ENCODE results near the gene CDC42EP5.
A peak's percentile ranks its signal among the peaks of the same experiment; 100 is the strongest.
"Not testable (repeated sequence)": the region's sequence is repeated elsewhere in the genome, so short reads cannot be mapped to it uniquely, and the experiment has no call there.

The CDC42EP5 gene

GRCh38 chr19:54489341-54489740, 16.2 kb upstream of the CDC42EP5 start:
- DNase-seq = no peak

DNA sequence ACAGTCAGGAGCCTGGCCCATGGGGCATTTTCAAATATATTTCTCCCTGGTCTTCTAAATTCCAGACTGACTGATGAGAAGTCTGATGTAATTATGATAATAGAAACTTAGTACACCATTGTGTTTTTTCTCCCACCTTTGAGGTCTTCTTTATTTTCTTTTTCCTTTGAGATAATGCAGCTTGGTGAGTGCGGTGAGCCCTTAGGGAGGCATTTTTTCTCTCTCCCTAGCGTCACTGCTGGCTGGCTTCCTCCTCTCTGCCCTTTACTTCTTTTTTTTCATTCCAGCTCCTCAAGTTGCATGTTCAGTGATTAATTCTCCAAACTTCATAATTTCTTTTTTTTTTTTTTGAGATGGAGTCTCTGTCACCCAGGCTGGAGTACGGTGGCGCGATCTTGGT, 12.8 kb upstream of the CDC42EP5 start:
- DNase-seq = no peak

- no peak for DNase-seq
These were observed 11.4 kb upstream of the CDC42EP5 start for GRCh38 chr19:54484451-54484850.

GRCh38 chr19:54482889-54483288, 9.8 kb upstream of the CDC42EP5 start:
- no peak for DNase-seq

GRCh38 chr19:54481326-54481930, 8.3 kb upstream of the CDC42EP5 start:
- DNase-seq = no peak

DNA sequence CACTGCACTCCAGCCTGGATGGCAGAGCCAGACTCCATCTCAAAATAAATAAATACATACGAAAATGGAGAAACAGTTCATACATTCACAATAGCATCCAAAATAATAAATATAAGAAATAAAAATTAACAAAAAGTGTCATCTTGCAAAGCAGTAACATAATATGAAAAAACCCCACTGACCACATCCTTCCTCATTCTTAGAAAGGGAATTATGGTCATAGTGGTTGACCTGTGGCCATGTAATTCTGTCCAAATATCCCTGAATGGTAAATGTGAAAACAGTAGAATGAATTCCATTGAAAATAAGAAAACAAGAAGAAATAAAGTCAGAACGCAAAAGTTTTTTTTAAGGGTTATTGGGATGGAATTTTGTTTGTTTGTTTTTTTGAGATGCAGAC, 7.0 kb upstream of the CDC42EP5 start:
- DNase-seq = no peak

DNA sequence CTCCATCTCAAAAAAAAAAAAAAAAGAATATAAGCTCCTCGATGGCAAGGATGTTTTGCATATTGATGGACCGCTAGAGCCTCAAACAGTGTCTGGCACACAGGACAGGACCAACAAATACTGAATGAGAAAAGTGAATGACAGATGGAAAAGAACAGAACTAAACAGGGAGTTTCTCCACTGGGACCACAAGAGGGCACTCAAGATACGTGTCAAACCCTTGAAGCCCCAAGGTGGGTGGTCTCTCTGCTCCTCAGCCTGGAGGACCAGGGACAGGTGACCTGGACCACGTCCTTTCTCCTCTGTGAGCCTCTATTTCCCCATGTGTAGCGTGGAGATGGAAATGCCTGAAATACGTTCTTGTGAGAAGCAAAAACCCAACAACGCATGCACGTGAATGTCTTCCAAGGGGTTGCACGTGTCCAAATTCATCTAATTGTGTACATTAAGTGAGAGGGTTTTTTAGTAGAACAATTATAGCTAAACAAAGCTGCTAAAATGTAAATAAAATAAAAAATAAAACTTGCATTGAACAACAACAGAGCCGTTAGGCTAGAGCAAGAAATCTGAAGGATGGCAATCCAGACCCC, 5.7 kb upstream of the CDC42EP5 start:
- no peak for DNase-seq

DNA sequence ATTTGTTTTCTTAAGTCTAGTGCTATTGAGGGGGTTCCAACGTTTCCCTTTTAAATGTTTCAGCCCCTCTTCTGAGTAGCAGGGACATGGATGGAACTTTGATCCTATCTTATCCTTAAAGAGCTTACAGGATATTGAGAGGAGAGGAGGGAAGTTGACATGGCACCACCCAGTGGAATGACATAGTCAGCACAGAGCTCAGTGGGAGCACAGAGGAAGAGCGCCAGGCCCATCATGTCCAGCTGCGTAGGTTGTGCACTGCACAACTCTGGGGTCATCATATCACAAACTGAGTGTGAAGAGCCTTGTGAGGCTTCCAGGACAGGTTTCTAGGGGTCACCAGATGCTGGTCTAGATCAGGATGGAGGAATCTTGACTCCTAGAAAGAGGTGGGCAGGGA, 4.6 kb upstream of the CDC42EP5 start:
- DNase-seq = no peak

DNA sequence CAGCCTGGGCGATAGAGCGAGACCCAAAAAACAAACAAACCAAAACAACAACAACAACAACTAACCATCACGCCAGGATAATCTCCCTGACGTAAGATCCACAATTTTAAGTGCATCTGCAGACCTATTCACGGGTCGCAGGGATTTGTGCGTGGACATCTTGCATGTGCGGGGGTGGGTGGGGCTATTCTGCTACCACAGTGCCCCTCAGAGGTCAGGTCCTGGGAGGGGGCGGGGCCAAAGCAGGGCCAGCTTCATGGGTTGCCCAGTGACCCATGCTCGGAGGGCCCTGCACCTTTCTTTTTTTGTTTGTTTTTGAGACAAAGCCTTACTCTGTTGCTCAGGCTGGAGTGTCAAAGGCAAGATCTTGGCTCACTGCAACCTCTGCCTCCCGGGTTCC, 2.6 kb upstream of the CDC42EP5 start:
- DNase-seq = no peak

DNA sequence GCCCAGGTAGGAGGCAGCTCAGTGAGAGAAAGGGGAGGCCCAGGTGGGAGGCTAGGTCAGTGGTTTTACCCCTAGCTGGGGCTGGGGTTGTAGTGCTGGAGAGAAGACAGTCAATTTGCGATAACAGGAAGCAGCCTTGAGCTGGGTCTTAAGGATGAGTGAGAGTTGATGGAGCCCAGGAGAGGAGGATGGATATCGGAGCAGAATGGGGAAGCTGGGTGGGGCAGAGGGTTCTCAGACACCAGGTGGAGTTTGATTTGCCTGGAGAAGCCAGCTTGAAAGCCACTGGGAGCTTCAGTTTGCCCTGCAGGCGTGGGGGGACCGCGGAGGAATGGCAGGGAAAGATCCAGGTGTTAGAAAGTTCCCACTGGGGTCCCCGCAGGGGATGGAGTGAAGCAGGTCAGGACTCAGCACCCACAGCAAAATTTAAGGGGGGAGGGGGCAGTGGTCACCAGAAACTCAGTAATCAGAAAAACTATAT, 836 bp upstream of the CDC42EP5 start:
- DNase-seq = no peak

DNA sequence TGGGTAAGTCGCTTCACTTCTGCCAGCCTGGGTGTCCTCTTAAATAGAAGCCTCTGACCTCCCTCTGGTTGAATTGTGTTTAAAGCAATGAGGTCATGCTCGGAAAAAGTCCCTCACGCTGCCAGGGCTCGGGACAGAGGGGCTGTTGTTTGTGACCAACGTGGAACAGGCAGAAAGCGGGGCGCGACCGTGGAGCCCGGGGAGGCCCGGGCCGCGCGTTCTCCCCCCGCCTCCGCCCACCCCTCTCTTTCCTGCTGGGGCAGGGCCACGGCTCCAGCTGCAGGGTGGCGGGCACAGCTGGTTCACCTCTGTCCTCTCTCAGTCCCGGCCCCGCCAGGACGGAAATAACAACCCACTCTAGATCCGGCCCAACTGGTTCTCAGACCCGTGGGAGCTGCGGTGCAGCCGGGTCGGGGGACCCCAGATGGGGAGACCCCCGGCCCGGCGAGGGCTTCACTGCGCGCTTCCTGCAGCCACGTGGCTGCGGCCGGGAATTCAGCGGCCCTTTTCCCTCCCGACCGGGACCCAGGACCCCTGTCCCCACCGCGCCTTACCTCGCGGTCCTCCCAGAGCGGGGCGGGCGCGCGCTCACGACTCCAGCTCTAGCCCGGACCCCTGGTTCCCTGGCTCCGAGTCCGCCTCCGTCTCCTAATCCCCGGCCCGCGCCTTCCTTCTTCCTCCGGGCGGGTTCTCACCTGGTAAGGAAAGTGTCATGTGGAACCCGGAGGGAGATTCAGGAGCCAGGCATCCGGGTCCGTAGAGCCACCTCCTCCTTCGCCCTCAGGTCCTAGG, 1.9 kb downstream of the CDC42EP5 start:
- DNase-seq = no peak

DNA sequence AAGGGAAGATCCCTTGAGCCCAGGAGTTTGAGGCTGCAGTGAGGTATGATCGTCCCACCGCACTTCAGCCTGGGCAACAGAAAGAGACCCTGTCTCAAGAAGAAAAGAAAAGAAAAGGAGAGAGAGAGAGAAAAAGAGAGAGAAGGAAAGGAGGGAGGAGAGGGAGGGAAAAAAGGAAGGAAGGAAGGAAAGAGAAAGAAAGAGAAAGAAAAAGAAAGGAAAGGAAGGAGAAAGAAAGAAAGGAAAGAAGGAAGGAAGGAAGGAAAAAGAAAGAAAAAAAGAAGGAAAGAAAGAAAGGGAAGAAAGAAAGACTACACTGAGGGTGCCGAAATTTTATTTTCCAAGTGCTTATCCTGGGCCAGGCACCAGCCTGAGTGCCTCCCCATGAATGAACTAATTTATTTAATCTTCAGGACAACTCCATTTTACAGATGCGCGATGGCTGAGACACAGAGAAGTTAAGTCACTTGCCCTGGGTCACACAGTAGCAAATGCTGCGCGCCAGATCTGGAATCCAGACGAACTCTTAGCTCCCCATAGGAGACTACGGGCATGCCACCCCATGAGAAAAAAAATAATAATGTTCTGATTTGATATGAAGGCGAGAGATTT, 2.7 kb downstream of the CDC42EP5 start:
- DNase-seq = no peak

- no peak for DNase-seq
These were observed 3.6 kb downstream of the CDC42EP5 start for GRCh38 chr19:54469496-54469934.

DNA sequence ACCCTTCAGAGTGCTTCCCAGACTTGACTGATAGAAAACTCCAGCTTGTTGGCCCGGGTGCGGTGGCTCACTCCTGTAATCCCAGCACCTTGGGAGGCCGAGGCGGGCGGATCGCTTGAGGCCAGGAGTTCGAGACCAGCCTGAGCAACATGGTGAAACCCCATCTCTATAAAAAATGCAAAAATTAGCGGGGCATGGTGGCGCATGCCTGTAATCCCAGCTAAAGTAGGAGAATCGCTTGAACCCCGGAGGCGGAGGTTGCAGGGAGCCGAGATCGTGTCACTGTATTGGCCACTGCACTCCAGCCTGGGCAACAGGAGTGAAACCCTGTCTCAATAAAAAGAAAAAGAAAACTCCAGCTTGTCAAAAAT, 7.0 kb downstream of the CDC42EP5 start:
- not testable (repeated sequence) for DNase-seq

- DNase-seq = no peak
These were observed 7.5 kb downstream of the CDC42EP5 start for GRCh38 chr19:54465426-54466109.

GRCh38 chr19:54464630-54465425, 8.3 kb downstream of the CDC42EP5 start:
- DNase-seq = peak; percentile 52

- peak; percentile 86 for DNase-seq
These were observed 9.0 kb downstream of the CDC42EP5 start for GRCh38 chr19:54464044-54464629.

DNA sequence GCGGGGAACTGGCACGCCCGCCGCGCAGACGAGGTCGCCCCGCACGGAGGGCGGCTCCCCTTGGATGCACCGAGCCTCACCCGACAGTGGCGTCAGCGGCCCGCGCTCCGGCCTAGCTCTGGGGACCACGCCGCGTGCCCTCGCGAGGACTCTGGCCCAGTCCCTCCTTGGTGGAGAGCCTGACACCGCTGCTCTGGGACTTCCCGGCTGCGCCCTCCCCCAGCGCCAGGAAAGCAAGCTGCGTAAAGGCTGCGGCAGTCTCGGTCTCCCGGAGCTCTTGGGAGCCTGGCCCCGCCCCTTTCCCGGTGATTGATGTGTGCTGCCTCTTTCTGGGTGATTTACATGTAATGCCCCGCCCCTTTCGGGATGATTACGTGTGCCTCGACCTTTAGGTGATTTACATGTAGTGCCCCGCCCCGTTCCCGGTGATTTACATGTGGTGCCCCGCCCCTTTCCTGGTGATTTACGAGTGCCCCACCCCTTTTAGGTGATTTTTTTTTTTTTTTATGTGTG, 9.5 kb downstream of the CDC42EP5 start, which contains the start of gene LENG9:
Gene LENG9 (minus strand): TSS at position 248 of the 513 bp plus-strand sequence. CDS start 252 bp downstream, outside the sequence.
- peak; percentile 89 for DNase-seq

GRCh38 chr19:54462655-54463530, 10.2 kb downstream of the CDC42EP5 start:
- peak; percentile 37 for DNase-seq

GRCh38 chr19:54462047-54462654, 10.9 kb downstream of the CDC42EP5 start:
- DNase-seq = no peak

Data from effector CD8-positive, alpha-beta T cell (primary cell).